Neural cell (in vitro differentiated cells): ENCODE results near the gene COL4A1. TPM values are rescaled to one million over a fixed set of nuclear protein-coding genes. Genes with fewer than 3 reads are reported as not detected.

ENCODE experiments used
- H2AFZ ChIP-seq: fragments of 200-600, 300-800 bp; sonication (generic), shearing (Covaris generic); 2 replicates; pipeline ENCODE4 v1.6.0; 2014; ENCODE audit warnings: low read depth, mild to moderate bottlenecking, antibody characterized with exemption, low read length, moderate library complexity
- H3F3A ChIP-seq: fragments of 200-600 bp; shearing (Covaris generic); 2 replicates; pipeline ENCODE4 v1.6.1; 2016; ENCODE audit warnings: mild to moderate bottlenecking, moderate library complexity, mixed read lengths, antibody characterized with exemption, low read length; ENCODE audit not compliant: insufficient read depth, poor library complexity, severe bottlenecking
- H3K27ac ChIP-seq: fragments of 200-600, 300-800 bp; sonication (generic), shearing (Covaris generic); 2 replicates; pipeline ENCODE4 v1.5.1; 2014; ENCODE audit warnings: mild to moderate bottlenecking, low read length, moderate library complexity
- H3K27me3 ChIP-seq: fragments of 300-800, 200-600 bp; sonication (generic), shearing (Covaris generic); 2 replicates; pipeline ENCODE4 v1.6.0; 2014; ENCODE audit warnings: mild to moderate bottlenecking, low read depth, low read length, moderate library complexity; ENCODE audit not compliant: insufficient read depth
- H3K36me3 ChIP-seq: fragments of 300-800, 200-600 bp; sonication (generic), shearing (Covaris generic); 2 replicates; pipeline ENCODE4 v1.5.1; 2014; ENCODE audit warnings: mild to moderate bottlenecking, antibody characterized with exemption, low read length, moderate library complexity; ENCODE audit not compliant: insufficient read depth
- H3K4me2 ChIP-seq: fragments of 300-800, 200-600 bp; sonication (generic), shearing (Covaris generic); 2 replicates; pipeline ENCODE4 v1.6.0; 2014; ENCODE audit warnings: mild to moderate bottlenecking, low read length
- H3K4me3 ChIP-seq: fragments of 300-800, 200-600 bp; sonication (generic), shearing (Covaris generic); 2 replicates; pipeline ENCODE4 v1.5.1; 2014; ENCODE audit warnings: mild to moderate bottlenecking, low read length, moderate library complexity
- H3K79me2 ChIP-seq: fragments of 200-600 bp; shearing (Covaris generic); replicated peaks from 2 replicates; pipeline ENCODE4 v1.6.0; 2014; ENCODE audit warnings: mild to moderate bottlenecking, low read length, moderate library complexity; ENCODE audit not compliant: insufficient read depth
- H3K9ac ChIP-seq: fragments of 300-800, 200-600 bp; sonication (generic), shearing (Covaris generic); 2 replicates; pipeline ENCODE4 v1.6.1; 2016; ENCODE audit warnings: mild to moderate bottlenecking, low read length, mixed read lengths
- H3K9me2 ChIP-seq: fragments of 200-600 bp; shearing (Covaris generic); 2 replicates; pipeline ENCODE4 v1.6.1; 2016; ENCODE audit warnings: mild to moderate bottlenecking, low read length, mixed read lengths; ENCODE audit not compliant: insufficient read depth
- H3K9me3 ChIP-seq: fragments of 200-600, 300-800 bp; sonication (generic), shearing (Covaris generic); 2 replicates; pipeline ENCODE4 v1.6.1; 2016; ENCODE audit warnings: mild to moderate bottlenecking, mixed run types, low read length, moderate library complexity, mixed read lengths
- H4K20me1 ChIP-seq: fragments of 200-600 bp; shearing (Covaris generic); 2 replicates; pipeline ENCODE4 v1.6.1; 2016; ENCODE audit warnings: mild to moderate bottlenecking, mixed run types; ENCODE audit not compliant: insufficient read depth
- CTCF ChIP-seq: fragments of 450-650 bp; IDR thresholded peaks from 2 replicates; pipeline ENCODE4 v1.5.1; 2014; ENCODE audit warnings: antibody characterized with exemption, mild to moderate bottlenecking, moderate library complexity; ENCODE audit not compliant: poor library complexity, severe bottlenecking
- EP300 ChIP-seq: fragments of 450-650 bp; conservative IDR thresholded peaks from 2 replicates; pipeline ENCODE4 v1.6.1; 2014; ENCODE audit warnings: antibody characterized with exemption, mild to moderate bottlenecking, moderate library complexity; ENCODE audit not compliant: poor library complexity, severe bottlenecking
- EZH2 ChIP-seq: fragments of 200-600, 300-800 bp; shearing (Covaris generic), sonication (generic); IDR thresholded peaks from 2 replicates; pipeline ENCODE4 v1.6.1; 2014; ENCODE audit warnings: antibody characterized with exemption, low read length, borderline replicate concordance, mild to moderate bottlenecking; ENCODE audit not compliant: insufficient read depth, poor library complexity, severe bottlenecking
- MXI1 ChIP-seq: fragments of 450-650 bp; conservative IDR thresholded peaks from 2 replicates; pipeline ENCODE4 v1.6.1; 2014; ENCODE audit warnings: antibody characterized with exemption, mild to moderate bottlenecking; ENCODE audit not compliant: poor library complexity, severe bottlenecking
- POLR2AphosphoS5 ChIP-seq: IDR thresholded peaks from 2 replicates; pipeline ENCODE4 v1.6.1; 2012
- RAD21 ChIP-seq: fragments of 450-650 bp; conservative IDR thresholded peaks from 2 replicates; pipeline ENCODE4 v1.6.1; 2014; ENCODE audit warnings: antibody characterized with exemption, mild to moderate bottlenecking, moderate library complexity
- REST ChIP-seq: IDR thresholded peaks from 2 replicates; pipeline ENCODE4 v1.6.1; 2012; ENCODE audit warnings: borderline replicate concordance
- SMC3 ChIP-seq: fragments of 450-650 bp; conservative IDR thresholded peaks from 2 replicates; pipeline ENCODE4 v1.6.1; 2014; ENCODE audit warnings: antibody characterized with exemption, mild to moderate bottlenecking, moderate library complexity; ENCODE audit not compliant: poor library complexity
- TAF1 ChIP-seq: IDR thresholded peaks from 2 replicates; pipeline ENCODE4 v1.6.1; 2012; ENCODE audit warnings: low read depth
- polyA plus RNA-seq: library from polyadenylated mRNA; depleted of rRNA; stranded (reverse); fragments of >200 nt; gene quantifications from 2 replicates; pipeline ENCODE4 v1.2.3, GENCODE V29; 2014

The COL4A1 gene
- polyA plus RNA-seq, 1 donor from 2014 or later, result 13.1 TPM

GRCh38 chr13:110138700-110139036 is 168.3 kb downstream of the COL4A1 start:
- H3K27ac ChIP-seq, result no peak overlapping the region
- no peaks in the 10 kb centered on the region for H3K79me2 ChIP-seq
- H2AFZ ChIP-seq, result no peak overlapping the region
- no peak overlapping the region for H3K4me2 ChIP-seq
- no peaks in the 10 kb centered on the region for H4K20me1 ChIP-seq
- no peaks in the 10 kb centered on the region for H3K36me3 ChIP-seq
- H3K9ac ChIP-seq, result peak overlapping the region; percentile 65
- H3F3A ChIP-seq, result no peaks in the 10 kb centered on the region
- H3K4me3 ChIP-seq, result peak overlapping the region; percentile 81
- no peaks in the 10 kb centered on the region for H3K9me3 ChIP-seq
- TF ChIP-seq TAF1 (no peak), POLR2AphosphoS5 (no peak), REST (no peak), RAD21 (no peak), EP300 (no peak), CTCF (no peak), SMC3 (no peak), EZH2 (no peak), MXI1 (no peak)
- no peaks in the 10 kb centered on the region for H3K9me2 ChIP-seq
- H3K27me3 ChIP-seq, result peaks cover 18% of the 10 kb centered on the region

- Histone ChIP-seq H3K9me2 (no peaks in the 10 kb centered on the region), H3K27ac (no peak overlapping the region), H3K4me2 (peak overlapping the region; percentile 93), H3F3A (no peaks in the 10 kb centered on the region), H3K4me3 (peak overlapping the region; percentile 81), H3K36me3 (no peaks in the 10 kb centered on the region), H3K27me3 (peaks cover 18% of the 10 kb centered on the region), H3K79me2 (no peaks in the 10 kb centered on the region), H2AFZ (no peak overlapping the region), H4K20me1 (no peaks in the 10 kb centered on the region), H3K9ac (peak overlapping the region; percentile 65), H3K9me3 (no peaks in the 10 kb centered on the region)
- no peak for TF ChIP-seq POLR2AphosphoS5
- TF ChIP-seq MXI1, result peak; percentile 51
- peak; percentile 36 for TF ChIP-seq SMC3
- TF ChIP-seq RAD21, result peak; percentile 42
- no peak for TF ChIP-seq REST
- TF ChIP-seq EP300, result peak; percentile 10
- TF ChIP-seq CTCF, result no peak
- no peak for TF ChIP-seq EZH2
These were observed 168.8 kb downstream of the COL4A1 start for GRCh38 chr13:110138010-110138699.
